ENCODE results near the gene FLT3LG. TPM values are rescaled to one million over a fixed set of nuclear protein-coding genes. Genes with fewer than 3 reads are reported as not detected.

FLT3LG gene
- total RNA-seq, 2 donors from 2014 or later: 2.9 to 10.7 TPM

- TF ChIP-seq POLR2AphosphoS5 (IDR thresholded peaks at IDR 0.05): no peak
- no peak for TF ChIP-seq POLR2A (IDR thresholded peaks at IDR 0.05)
- no peak for TF ChIP-seq CTCF (IDR thresholded peaks at IDR 0.05)
- H3K4me1 ChIP-seq (replicated peaks): no peaks in the 10 kb centered on the region
- DNase-seq (ENCODE audit: low spot score): no peak
- 5% methylated on average over 58 of the region's 63 CpGs for WGBS
- no peaks in the 10 kb centered on the region for H3K9me3 ChIP-seq
- H3K36me3 ChIP-seq: no peaks in the 10 kb centered on the region
- H3K27ac ChIP-seq: no peak overlapping the region
- peaks cover 56% of the 10 kb centered on the region for H3K27me3 ChIP-seq (replicated peaks; ENCODE audit: insufficient read depth)
- no peak overlapping the region for H3K4me3 ChIP-seq
- intact Hi-C loops (cut with DNase I): no loop called here
Observed at GRCh38 chr19:49432141-49433073, 41.6 kb upstream of the FLT3LG start.

GRCh38 chr19:49433240-49433901 is 40.6 kb upstream of the FLT3LG start:
- no peak for DNase-seq (ENCODE audit: low spot score)
- no peak for TF ChIP-seq POLR2AphosphoS5 (IDR thresholded peaks at IDR 0.05)
- Histone ChIP-seq H3K4me1 (replicated peaks) (no peaks in the 10 kb centered on the region), H3K27me3 (replicated peaks; ENCODE audit: insufficient read depth) (peaks cover 46% of the 10 kb centered on the region), H3K27ac (no peak overlapping the region), H3K4me3 (no peak overlapping the region), H3K36me3 (no peaks in the 10 kb centered on the region), H3K9me3 (no peaks in the 10 kb centered on the region)
- intact Hi-C loops (cut with DNase I): no loop called here
- 10% methylated on average over 31 of the region's 31 CpGs for WGBS

- no peaks in the 10 kb centered on the region for H3K36me3 ChIP-seq
- no peaks in the 10 kb centered on the region for H3K9me3 ChIP-seq
- no peak for DNase-seq (ENCODE audit: low spot score)
- no peaks in the 10 kb centered on the region for H3K4me1 ChIP-seq (replicated peaks)
- no peak overlapping the region for H3K4me3 ChIP-seq
- no peak overlapping the region for H3K27ac ChIP-seq
- H3K27me3 ChIP-seq (replicated peaks; ENCODE audit: insufficient read depth): peaks cover 44% of the 10 kb centered on the region
- intact Hi-C loops (cut with DNase I): no loop called here
- TF ChIP-seq CTCF (IDR thresholded peaks at IDR 0.05) (no peak), POLR2A (IDR thresholded peaks at IDR 0.05) (no peak), POLR2AphosphoS5 (IDR thresholded peaks at IDR 0.05) (no peak)
- WGBS: 89% methylated on average over 18 of the region's 18 CpGs
Observed at GRCh38 chr19:49434907-49435583, 39.0 kb upstream of the FLT3LG start.

DNA sequence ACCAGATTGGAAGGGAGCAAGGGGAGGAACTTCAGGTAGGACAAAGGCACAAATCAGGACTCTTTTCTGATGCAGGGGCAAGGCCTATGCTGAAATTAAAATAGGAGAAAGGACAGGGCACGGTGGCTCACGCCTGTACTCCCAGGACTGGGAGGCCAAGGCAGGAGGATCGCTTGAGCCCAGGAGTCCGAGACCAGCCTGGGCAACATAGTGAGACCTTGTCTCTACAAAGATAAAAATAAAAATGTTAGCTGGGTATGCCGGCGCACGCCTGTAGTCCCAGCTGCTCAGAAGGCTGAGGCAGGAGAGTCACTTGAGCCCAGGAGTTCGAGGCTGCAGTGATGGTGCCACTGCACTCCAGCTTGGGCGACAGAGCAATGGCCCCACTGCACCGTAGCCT is 38.3 kb upstream of the FLT3LG start:
- intact Hi-C loops (cut with DNase I): no loop called here
- no peak overlapping the region for H3K27ac ChIP-seq
- TF ChIP-seq CTCF (IDR thresholded peaks at IDR 0.05) (no peak), POLR2AphosphoS5 (IDR thresholded peaks at IDR 0.05) (no peak), POLR2A (IDR thresholded peaks at IDR 0.05) (no peak)
- H3K27me3 ChIP-seq (replicated peaks; ENCODE audit: insufficient read depth): peaks cover 45% of the 10 kb centered on the region
- no peak overlapping the region for H3K4me3 ChIP-seq
- H3K36me3 ChIP-seq: no peaks in the 10 kb centered on the region
- no peaks in the 10 kb centered on the region for H3K4me1 ChIP-seq (replicated peaks)
- no peaks in the 10 kb centered on the region for H3K9me3 ChIP-seq
- DNase-seq (ENCODE audit: low spot score): no peak
- WGBS: 88% methylated on average over 10 of the region's 10 CpGs

DNA sequence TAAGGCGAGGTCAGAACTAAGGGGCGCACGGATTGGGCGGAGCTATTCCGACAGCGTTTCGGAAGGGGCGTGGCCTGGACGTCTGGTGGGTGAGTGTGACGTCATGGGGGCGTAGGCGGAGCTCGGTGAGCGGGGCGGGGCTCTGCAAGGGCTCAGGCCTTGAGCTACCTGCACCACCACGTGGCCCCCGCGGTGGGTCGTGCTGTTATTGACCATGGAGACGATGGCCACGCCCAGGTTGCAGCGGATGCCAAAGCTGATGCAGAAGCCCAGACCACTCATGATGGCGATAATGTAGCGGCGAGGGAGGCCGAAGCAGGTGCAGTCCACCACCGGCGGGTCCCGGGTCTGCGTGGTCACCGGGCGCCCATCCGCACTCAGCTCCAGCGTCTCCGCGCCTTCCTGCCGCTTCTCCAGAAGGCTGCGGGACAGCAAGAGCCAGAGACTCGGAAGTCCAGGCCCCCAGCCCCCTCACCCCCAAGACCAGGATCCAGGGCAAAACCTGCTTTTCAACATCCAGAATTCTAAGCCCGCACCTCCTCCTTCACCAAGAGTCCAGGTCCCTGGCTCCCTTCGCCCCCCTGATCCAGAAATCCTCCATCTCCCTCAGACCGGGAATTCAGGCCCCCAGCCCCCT is 37.5 kb upstream of the FLT3LG start:
- H3K27ac ChIP-seq: no peak overlapping the region
- intact Hi-C loops (cut with DNase I): no loop called here
- no peaks in the 10 kb centered on the region for H3K9me3 ChIP-seq
- H3K4me1 ChIP-seq (replicated peaks): no peaks in the 10 kb centered on the region
- no peak for TF ChIP-seq CTCF (IDR thresholded peaks at IDR 0.05)
- no peak for TF ChIP-seq POLR2A (IDR thresholded peaks at IDR 0.05)
- TF ChIP-seq POLR2AphosphoS5 (IDR thresholded peaks at IDR 0.05): no peak
- 13% methylated on average over 42 of the region's 42 CpGs for WGBS
- H3K27me3 ChIP-seq (replicated peaks; ENCODE audit: insufficient read depth): peaks cover 42% of the 10 kb centered on the region
- H3K36me3 ChIP-seq: no peaks in the 10 kb centered on the region
- DNase-seq (ENCODE audit: low spot score): no peak
- H3K4me3 ChIP-seq: no peak overlapping the region

Measured in prostate gland (tissue), 2 donors.